ENCODE data around the gene SARDH.
"Not testable (repeated sequence)": the region's sequence is repeated elsewhere in the genome, so short reads cannot be mapped to it uniquely, and the experiment has no call there.

Gene SARDH

GRCh38 chr9:133629221-133630110, 108.7 kb downstream of the SARDH start:
- no peak for DNase-seq (ENCODE audit: extremely low spot score)
- POLR2A ChIA-PET, result no interaction called here
- CTCF ChIA-PET, result no interaction called here
- TF ChIP-seq CTCF (IDR thresholded peaks at IDR 0.05; ENCODE audit: control extremely low read depth, extremely low read depth, low read depth, missing control alignments), result no peak

DNA sequence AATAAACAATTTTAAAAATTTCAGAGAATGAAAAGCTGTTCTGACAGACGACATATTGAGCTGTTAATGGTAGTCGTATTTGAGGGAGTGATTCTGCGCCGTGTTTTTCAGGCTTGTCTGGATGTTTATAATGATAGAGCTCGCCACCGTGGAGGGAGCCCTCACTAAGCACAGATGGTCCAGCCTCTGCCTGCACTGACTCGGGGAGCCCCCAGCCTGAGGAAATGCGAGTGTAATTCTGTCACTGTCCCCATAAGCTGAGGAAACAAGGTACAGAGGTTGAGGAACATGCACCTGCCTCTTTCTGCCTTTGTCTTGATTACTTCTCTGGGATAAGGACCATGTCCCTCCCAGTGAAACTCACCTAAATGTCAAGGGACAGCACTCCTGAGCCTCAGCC, 109.4 kb downstream of the SARDH start:
- DNase-seq (ENCODE audit: extremely low spot score), result no peak
- CTCF ChIA-PET, result interaction anchor here (0.8 kb wide), 1 partner anchor 32 kb away, joined by 3 read pairs; no protein-coding TSS in a partner anchor
- no peak for TF ChIP-seq CTCF (IDR thresholded peaks at IDR 0.05; ENCODE audit: control extremely low read depth, extremely low read depth, low read depth, missing control alignments)
- POLR2A ChIA-PET, result no interaction called here

DNA sequence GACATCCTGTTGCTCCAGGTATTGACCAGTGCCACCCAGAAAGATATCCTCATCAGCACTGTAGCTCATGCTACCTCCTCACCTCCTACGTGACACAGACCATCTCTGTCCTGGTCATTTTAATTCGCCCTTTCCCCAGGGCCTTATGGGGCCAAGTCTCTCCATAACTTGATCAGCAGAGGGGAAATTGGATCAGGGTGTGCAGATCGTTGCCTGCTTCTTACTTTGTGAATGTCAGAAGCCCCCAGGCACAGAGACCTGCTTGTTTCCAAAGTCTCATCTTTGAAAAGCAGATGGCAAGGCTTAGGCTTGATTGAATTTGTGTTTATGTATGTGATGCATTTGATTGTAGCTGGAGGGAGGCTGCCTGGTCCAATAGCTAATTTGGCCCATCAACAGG, 110.8 kb downstream of the SARDH start:
- TF ChIP-seq CTCF (IDR thresholded peaks at IDR 0.05; ENCODE audit: control extremely low read depth, extremely low read depth, low read depth, missing control alignments), result no peak
- DNase-seq (ENCODE audit: extremely low spot score), result no peak
- CTCF ChIA-PET, result no interaction called here
- POLR2A ChIA-PET, result no interaction called here

DNA sequence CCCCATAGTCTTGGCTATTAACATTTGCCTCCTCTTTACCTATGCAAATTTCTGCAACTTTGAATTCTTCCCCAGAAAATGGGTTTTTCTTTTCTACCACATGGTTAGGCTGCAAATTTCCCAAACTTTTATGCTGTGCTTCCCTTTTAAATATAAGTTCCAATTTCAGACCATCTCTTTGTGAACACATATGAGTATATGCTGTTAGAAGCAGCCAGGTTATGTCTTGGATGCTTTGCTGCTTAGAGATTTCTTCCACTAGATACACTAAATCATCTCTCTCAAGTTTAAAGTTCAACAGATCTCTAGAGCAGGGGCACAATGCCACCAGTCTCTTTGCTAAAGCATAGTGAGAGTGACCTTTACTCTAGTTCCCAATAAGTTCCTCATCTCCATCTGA, 112.1 kb downstream of the SARDH start:
- CTCF ChIA-PET, result not testable (repeated sequence)

GRCh38 chr9:133622555-133622954, 115.6 kb downstream of the SARDH start:
- TF ChIP-seq CTCF (IDR thresholded peaks at IDR 0.05; ENCODE audit: control extremely low read depth, extremely low read depth, low read depth, missing control alignments), result no peak
- DNase-seq (ENCODE audit: extremely low spot score), result no peak
- ChIA-PET CTCF (no interaction called here), POLR2A (no interaction called here)

More for the DNA sequence above, 112.1 kb downstream of the SARDH start:
- POLR2A ChIA-PET; DNase-seq (ENCODE audit: extremely low spot score): not testable (repeated sequence)

DNA sequence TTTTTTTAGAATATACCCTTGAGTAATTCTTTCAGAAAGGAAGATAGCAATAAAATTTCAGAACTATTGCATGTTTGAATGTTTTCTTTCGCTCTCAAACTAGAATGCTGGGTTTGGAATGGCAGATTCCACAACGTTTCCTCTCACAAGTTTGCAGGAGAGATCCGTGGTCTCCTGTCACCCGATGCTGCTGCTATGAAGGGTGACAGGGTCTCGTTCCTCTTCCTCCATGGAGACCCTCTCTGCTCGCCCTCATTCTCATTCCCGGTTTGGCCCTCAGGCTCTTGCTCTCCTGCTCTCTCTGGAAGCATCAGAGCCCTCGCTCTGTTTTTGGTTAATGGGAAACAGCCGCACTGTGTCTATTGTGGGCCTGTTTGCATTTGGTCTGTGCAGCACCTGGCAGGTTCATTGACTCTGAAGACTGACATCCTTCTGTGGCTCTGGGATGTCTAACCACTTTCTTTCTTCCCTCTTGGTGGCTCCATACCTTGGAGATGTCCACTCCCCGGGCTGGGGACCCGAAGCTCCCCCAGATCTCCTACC, 116.4 kb downstream of the SARDH start:
- CTCF ChIA-PET, result no interaction called here
- POLR2A ChIA-PET, result no interaction called here

More for the DNA sequence above, 116.4 kb downstream of the SARDH start:
- DNase-seq (ENCODE audit: extremely low spot score), result no peak
- TF ChIP-seq CTCF (IDR thresholded peaks at IDR 0.05; ENCODE audit: control extremely low read depth, extremely low read depth, low read depth, missing control alignments), result no peak
